Right lung (tissue), 10 donors: ENCODE measurements around the gene C3orf22. TPM values are rescaled to one million over a fixed set of nuclear protein-coding genes. Genes with fewer than 3 reads are reported as not detected.
"Not testable (repeated sequence)": the region's sequence is repeated elsewhere in the genome, so short reads cannot be mapped to it uniquely, and the experiment has no call there.

Experiments
- DNase-seq, 2 donors: peaks; one replicate each; pipeline ENCODE4 v3.0.0-alpha.2; 2013
- long read RNA-seq, 8 donors: transcript quantifications; one replicate each; lab custom pipeline, GENCODE V29; 2026
- polyA plus RNA-seq, 5 donors: library from polyadenylated mRNA; unstranded; fragments of 120-200 nt; gene quantifications; one replicate each; pipeline versions ENCODE4 v1.2.1 to v1.2.3, GENCODE V29; 2013; ENCODE audit warnings: inconsistent platforms in 1 of 5, low replicate concordance in 1 of 5; ENCODE audit not compliant: insufficient read length in 5 of 5, insufficient read depth in 1 of 5

Gene C3orf22, protein sequence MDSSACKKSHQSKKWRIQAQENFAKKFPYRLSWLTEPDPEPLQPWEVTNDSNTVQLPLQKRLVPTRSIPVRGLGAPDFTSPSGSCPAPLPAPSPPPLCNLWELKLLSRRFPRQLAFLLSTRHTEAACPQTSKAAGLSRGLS
- polyA plus RNA-seq, result under 1 TPM in 3 of 5 donors, not detected in 2; 0.06 to 0.15 (median 0.14) TPM
- long read RNA-seq, donor 1, result 0 reads
- long read RNA-seq, donor 2, result 0 reads
- long read RNA-seq, donor 3, result 0 reads
- long read RNA-seq, donor 4, result 0 reads
- long read RNA-seq, donor 5, result 0 reads
- long read RNA-seq, donor 6, result 0 reads
- long read RNA-seq, donor 7, result 0 reads
- long read RNA-seq, donor 8, result 0 reads

DNA sequence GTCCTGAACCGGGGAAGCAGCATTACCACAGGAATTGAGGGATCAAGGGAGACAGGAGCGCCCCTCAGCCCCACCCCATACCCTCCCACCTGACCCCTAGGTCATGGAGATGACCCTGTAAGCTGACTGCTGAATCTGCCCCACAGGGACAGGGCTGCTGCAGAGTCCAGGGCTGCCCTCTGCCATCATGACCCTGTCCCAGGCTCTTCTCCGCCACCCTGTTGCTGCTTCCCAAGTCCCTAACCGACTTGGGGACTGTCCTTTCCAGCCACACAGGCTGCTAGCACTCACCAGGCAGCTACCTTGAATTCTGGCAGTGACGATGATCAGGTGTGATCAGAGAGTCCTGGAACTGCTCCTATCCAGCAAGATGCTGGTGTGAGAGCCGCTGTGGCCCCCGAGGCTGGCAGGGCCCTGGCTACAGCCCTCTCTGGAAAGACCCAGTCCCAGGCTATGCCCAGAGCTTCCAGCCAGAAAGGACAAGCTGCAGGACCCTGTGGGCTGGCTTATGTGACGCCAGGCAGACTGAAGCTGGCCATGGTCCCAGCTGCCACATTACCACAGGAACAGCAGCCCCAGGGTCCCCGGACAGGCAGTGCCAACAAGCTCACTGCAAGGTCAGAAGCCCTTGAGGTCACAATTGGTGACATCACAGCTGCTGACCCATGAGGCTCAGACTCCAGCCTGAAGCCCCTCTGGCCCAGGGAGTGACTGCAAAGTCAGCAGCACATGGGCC, at the start of gene C3orf22:
TSS of gene C3orf22 (minus strand) at position 597 of the 736 bp plus-strand sequence. CDS start 5,542 bp downstream, outside the sequence.
- no peak for DNase-seq

DNA sequence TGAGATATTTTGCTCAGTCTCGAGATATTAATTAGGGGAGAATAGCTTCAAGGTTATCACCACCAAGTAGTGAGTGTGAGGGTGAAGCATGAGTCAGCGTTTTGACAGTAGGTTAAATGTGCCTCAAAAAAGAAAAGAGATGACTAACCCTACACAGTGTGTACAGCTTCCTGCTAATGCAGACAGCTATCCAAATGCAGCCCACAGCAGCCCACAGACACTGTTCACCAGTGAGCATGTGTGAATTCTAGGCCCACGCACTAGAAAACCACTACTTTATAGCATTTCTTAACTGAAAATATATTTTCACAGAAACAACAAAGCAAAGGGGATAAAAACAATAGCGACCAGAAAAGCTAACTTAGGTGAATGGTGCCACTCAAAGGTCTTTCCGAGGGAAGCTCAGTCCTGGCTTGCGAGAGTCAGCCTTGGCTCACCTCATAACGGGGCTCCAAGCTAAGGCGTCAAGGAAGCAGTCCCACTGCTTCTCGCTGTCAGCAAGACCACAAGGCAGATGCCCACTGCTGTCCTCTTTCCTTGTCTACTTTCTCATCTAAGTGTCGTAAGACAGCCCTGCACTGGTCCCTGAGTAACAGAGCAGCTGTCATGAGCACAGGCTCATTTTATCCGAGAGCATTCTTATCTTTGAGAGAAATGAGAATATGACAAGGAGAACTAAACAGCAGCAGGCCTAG, 48.6 kb upstream of the C3orf22 start:
- DNase-seq, result no peak

DNA sequence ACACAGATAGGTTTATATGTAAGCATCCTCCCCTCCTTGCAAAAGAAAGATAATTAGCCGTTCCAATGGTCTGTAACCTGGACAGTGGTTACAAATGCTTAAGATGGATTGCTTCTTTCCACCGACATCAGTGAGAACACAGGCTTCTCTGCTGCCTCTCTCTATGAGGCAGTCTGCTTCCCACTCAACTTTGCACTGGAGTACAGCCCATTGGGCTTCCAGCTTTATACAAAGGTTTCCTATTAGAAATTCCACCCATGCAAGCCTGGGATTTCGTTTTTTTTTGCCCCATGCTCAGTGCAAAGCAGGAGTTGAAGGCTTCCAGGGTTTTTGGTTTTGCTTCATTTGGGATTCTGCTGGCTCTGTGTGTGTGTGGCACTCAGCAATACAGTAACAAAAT, 47.3 kb upstream of the C3orf22 start:
- DNase-seq, result no peak

DNA sequence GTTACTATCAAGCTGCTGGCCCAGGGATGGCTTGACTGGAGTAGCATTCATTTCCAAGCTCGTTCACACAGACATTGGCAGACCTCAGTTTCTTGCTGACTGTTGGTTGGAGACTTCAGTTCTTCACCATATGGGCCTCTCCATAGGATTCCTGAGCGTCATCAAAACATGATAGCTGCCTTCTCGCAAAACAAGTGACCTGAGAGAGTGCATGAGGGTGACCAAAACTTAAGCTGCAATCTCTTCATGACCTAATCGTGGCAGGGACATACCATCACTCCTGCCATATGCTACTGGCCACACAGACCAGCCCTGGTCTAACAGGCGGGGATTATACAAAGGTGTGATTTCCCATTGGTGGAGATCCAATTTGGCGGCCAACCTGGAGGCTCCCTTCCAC, 46.0 kb upstream of the C3orf22 start:
- DNase-seq, result no peak

DNA sequence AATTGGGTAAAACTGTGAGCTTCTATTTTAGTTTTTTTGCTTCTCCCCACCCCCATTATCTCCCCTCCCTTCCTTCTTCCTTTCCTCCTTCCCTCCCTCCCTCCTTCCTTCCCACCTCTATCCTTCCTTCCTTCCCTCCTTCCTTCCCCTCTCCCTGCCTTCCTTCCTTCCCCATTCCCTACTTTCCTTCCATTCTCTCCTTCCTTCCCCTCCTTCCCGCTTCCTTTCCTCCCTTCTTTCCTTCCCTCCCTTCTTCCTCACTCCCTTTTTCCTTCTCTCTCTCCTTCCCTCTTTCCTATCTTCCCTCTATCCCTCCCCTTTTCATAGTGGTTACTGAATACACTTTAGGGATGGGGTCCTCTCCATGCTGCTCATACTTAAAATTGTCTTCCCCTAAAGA, 40.4 kb upstream of the C3orf22 start:
- DNase-seq, result no peak

DNA sequence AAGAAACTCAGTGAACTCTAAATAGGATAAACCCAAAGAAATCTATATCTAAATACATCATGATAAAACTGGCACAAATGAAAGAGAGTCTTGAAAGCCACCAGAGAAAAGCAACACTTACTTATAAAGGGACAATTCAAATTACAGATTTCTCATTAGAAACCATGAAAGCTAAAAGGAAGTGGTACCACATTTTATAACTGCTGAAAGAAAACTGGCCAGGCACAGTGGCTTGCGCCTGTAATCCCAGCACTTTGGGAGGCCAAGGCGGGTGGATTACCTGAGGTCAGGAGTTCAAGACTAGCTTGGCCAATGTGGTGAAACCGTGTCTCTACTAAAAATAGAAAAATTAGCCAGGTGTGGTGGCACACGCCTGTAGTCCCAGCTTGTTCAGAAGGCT, 36.7 kb upstream of the C3orf22 start:
- not testable (repeated sequence) for DNase-seq

DNA sequence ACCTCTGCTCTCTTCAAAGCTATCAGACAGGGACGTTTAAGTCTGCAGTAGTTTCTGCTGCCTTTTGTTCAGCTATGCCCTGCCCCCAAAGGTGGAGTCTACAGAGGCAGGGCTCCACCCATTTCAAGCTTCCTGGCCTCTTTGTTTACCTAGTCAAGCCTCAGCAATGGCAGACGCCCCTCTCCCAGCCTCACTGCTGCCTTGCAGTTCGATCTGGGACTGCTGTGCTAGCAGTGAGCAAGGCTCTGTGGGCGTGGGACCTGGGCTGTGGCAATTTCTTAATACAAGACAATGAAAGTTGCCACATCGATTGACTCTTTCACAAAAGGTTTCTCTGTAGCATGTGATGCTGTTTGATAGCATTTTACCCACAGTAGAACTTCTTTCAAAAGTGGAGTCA, 32.8 kb upstream of the C3orf22 start:
- DNase-seq, result not testable (repeated sequence)

DNA sequence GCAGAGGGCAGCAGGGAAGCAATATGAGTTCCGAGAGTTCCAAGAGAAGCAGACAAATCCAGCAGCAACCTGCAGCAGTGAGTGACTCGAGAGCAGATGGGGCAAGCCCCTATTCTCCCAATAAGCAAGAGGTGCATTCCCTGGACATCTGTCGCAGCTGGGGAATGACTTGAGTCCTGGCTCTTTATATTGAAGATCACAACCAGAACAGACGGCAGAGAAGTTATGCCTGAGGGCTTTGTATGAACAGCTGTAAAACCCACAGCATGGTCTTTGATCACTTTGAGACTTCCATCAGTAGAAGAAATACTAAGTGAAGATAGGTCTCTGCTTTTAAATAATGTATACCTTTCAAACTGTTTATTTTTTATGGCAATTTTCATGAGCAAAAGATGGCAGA, 23.6 kb upstream of the C3orf22 start:
- no peak for DNase-seq

DNA sequence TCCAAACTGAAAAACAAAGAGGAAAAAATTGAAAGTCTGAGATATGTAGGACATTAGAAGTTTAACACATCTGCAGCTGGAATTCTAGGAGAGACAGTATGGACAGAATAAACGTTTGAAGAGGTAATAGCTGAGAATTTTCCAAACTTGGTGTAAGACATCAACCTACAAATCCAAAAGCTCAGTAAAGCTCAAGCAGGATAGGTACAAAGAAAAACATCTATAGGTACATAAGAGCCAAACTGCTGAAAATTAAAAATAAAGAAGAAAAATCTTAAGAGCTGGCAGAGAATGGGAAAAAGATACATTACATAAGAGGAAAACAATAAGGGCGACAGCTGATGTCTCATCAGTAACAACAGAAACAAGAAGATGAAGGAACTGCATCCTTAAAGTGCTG, 22.8 kb upstream of the C3orf22 start:
- DNase-seq, result no peak

DNA sequence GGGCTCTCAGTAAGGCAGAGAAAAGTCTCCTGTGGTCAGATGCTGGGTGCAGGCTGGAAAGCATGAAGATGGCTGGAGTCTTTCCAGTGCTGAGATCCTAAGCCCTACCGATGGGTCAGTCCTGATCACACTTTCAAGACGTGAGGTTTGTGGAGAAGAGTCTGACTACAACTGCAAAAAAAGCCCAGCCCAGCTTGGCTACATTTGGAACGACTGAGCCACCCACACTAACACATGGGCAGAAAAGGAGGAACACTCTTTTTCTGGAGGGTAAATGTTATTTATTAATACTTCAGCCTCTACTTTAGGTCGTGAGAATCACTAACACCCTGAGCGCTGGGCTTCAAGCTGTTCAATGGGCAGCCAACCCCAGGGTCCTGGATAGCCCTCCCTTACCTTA, 22.0 kb upstream of the C3orf22 start:
- no peak for DNase-seq

DNA sequence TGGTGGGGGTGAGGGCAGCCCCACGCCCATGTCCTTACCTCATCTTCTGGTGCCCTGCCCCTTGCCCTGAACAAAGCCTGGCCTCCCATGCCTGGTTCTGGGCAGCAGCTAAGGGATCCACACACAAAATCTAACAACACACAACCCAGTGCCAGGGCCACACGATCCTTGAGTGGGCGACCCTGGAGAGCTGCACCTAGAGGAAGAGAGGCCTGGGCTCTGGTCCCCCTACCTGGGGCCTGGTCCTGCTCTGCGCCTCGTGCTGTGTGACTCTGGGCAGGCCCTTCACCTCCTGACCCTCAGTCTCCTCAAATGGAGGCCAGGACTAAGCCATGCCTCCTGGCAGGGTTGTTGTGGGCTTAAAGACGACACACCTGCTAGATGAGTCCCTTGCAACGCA, 20.0 kb upstream of the C3orf22 start:
- no peak for DNase-seq

DNA sequence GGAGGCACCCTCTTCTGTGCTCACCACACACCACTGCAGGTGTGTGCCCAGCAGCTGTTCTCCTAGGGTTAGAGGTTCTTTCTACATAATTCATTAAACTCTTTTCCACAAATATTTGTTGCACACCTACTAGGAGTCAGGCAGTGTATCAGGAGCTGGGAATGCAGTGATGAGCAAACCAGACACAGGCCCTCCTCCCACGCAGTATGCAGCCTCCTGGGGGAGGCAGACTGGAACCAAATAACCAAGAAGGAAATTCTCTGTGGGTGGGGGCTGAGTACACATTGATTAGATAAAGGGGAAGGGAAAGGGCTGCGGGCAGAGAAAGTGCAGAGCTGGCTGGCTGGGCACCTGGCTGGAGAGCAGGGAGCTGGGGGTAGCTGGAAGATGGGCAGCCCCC, 18.5 kb upstream of the C3orf22 start:
- DNase-seq, result no peak

DNA sequence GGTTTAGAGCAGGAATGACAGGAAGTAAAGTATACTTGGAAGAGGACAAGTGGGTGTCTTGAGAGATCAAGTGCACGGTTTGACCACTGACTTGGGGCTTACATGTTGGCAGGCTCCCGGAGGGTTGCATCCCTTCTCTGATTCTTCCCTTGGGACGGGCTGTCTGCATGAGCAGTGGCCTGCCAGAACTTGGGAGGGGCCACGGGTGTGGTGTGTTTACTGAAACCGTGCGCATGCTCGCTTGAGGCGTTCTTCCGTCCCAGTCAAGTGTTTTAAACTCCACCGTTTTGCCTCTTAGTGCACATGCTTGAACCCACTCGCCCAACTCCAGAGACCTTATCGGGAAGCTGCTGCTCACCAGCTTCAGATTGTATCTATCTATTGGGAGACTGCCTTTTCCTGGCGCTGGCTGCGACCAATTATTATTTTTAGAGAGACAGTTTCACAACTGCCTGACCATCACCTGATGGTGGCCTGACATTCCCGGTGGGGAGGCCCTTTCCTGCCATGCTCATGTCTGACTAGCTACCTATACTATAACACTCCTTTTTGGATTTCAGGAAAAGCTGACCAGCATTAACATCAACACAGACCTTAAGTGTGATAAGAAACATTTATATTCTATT, 14.9 kb upstream of the C3orf22 start:
- no peak for DNase-seq

DNA sequence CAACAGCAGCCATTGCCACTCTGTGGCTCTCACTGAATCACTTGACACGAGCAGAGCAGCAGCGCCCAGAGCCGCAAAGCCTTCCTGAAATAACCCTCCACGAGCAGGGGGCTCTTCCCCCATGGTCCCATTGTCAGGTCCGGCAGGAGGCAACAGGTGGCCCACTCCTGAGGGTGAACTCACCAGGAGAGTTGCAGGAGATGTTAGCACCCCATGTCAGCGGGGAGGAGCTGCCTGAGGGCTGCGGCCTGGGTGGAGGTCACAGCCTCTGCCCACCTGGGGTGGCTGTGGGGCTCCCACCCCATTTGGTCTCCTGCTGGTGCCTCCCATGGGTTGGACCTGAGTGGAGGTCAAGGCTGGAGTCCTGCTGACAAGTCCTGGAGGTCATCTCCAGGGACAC, 12.3 kb upstream of the C3orf22 start:
- DNase-seq, result no peak

DNA sequence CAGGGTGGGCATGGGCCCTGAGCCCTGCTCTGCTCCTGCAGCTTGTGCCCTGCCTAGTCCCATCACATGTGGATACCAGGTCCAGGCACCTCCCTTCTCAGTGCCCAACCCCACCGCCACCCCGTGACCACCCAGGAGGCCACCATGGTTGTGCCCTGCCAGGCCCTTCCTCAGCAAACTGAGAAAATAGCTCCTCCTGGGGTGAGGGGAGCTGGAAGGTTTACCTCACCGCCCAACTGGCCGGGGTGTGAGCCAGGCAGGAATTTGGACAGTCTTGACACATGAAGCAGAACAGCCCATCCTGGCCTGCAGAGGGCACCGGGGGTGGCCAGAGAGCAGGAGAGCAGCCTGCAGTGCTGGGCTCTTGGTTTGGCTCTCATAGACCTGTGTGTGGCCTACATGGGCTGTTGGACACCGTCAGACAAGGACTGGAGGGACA, 11.4 kb upstream of the C3orf22 start:
- no peak for DNase-seq

DNA sequence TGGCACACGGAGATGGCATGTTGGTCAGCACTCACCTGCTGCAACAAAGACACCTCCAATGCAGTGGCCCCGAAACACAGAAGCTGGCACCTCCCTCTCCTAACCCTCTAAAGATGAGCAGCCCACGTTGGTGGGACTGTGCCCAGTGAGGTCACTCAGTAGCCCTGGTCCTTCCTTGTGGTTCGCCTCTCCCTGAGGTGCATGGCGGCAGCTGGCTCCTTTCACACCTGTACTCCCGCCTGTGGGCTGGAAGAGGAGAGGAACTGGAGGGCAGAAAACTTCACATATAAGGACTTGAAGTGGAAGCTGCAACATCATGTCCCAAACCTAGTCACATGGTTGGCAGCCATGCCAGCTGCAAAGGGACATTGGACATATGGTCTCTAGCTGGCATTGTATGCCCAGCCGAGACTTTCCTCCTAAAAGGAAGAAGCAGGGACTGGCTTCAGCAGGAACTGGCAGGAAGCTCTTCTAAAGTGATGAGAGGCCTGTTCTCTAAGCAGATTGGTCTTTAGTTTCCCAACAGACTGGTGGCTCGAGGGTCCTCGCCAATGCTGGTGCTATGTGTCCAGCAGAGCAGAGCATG, 10.8 kb upstream of the C3orf22 start:
- DNase-seq, result no peak

DNA sequence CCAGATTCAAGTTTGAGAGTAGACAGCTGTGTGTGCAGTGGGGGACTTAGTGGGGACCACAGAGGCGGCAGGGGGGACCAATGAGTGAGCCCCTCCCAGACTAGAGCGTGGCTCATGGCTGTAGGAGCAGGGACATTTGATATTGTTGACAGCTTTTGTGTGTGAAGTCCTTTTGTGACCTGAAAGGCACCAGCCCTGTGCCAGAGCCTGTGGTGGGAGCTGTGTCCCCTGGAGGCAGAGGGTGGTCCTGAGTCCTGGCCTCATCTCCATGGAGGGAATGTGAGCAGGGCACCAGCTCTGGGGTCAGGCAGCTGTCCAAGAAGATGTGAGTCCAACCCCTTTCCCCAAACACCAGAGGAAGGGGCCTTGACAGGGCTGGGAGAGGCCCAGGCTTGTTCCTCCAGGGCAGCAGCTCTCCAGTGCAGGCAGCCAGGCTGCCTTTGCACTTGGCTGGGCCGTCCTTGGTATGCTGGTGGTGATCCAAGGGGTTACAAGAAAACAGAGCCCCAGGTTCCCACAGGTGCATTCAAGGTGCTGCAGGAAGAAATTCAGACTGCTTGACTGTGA, 10.1 kb upstream of the C3orf22 start:
- no peak for DNase-seq

DNA sequence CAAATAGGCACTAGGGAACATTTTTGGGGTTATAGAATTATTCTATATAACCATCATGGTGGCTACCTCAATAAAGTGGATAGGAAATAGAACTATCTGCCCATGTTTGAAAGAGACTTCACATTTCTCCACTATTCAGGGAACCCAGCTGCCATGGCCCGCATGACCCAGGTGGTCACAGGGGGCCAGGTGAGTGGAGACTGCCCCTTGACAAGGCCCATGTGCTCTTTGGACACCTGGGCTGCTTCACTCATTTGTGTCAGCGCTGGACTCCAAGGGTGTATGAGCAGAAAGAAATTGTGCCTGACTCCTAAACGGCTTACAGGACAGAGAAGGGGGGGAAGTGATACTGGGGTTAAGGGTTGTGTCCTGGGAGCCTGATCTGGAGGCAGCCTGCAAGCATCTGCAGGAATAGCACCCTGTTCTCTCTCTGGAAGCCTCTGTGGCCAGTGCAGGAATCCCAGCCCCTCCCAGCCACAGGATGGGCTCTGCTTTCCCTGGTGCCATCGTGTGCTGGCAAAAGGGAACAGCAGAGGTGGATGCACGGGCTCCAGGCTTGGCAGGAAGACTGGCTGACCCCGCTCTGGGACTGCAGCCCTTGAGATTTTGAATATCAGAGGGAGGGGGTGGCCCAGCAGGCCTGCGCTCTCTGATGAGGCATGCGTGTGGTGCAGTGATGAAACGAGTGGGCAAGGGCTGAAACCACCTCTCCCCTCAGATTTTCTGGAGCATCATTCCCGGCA, 9.1 kb upstream of the C3orf22 start:
- DNase-seq, result no peak

DNA sequence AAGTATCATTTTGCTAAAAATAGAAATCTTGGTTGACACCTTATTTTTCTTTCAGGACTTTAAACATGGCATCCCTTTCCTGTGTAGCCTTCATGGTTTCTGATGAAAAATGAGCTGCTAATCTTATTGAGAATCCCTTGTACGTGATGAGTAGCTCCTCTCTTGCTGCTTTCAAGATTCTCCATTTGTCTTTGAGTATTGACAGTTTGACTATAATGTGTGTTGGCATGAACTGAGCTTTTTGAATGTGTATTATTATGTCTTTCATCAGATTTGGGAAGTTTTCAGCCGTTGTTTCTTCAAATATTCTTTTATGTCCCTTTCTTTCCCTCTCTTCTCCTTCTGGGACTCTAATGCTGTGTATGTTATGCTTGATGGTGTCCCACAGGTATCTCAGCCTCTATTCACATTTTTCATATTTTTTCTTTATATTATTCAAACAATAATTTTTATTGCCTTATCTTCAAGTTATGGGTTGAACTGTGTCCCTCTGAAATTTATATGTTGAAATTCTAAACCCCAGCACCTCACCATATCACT, 4.1 kb upstream of the C3orf22 start:
- no peak for DNase-seq

DNA sequence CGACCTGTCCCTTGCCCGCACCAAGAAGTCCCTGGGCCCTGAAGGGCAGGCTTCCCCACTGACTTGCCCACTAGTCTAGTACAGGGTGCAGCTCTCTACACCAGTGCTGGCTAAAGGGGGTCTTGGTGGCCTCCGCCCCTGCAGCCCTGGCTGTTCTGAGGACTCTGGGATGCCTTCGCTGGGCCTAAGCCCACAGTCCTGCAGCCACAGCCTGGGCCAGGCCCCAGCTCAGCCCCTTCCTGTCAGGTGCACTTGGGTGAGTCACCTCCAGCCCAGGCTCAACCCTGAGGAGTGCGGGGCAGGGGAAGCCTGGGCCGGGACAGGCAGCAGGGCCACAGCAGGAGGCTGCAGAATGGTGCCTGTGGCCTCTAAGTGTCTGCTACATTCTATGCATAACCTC, 971 bp downstream of the C3orf22 start:
- DNase-seq, result no peak

DNA sequence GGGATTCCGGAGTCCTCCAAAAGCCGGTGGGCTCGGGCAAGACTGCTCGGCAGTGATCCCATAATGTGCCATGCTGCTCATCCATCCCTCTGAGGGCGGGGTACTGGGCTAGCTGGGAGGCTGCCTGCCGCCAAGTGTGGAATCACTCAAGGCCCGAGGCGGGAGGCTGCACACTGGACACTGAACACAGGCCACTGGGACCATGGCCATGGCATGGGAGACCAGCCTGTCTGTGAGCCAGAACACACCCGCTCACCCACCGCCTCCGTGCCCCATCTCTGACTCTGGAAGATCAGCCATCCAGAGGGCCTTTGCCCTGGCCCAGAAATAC, 1.4 kb downstream of the C3orf22 start:
- no peak for DNase-seq
